Fibroblast of skin of left quadriceps (primary cell): Measurements from ENCODE around the gene MAST2.
"Not testable (repeated sequence)": the region's sequence is repeated elsewhere in the genome, so short reads cannot be mapped to it uniquely, and the experiment has no call there.

Experiments used
- DNase-seq, 2 experiments: peaks; one replicate each; pipeline ENCODE4 v3.0.0-alpha.2; 2013; ENCODE audit warnings: low read depth in 2 of 2

MAST2 gene

GRCh38 chr1:45892068-45892785 is 88.8 kb downstream of the MAST2 start:
- DNase-seq: peak; percentile 55 to 56

GRCh38 chr1:45894331-45894730 is 90.9 kb downstream of the MAST2 start:
- no peak for DNase-seq

- no peak for DNase-seq
These were observed 91.5 kb downstream of the MAST2 start for GRCh38 chr1:45894921-45895320.

GRCh38 chr1:45895406-45895805 is 92.0 kb downstream of the MAST2 start:
- no peak for DNase-seq

GRCh38 chr1:45906883-45907282 is 103.5 kb downstream of the MAST2 start:
- no peak for DNase-seq

GRCh38 chr1:45908611-45909140 is 105.3 kb downstream of the MAST2 start:
- DNase-seq: no peak

- no peak for DNase-seq
These were observed 108.2 kb downstream of the MAST2 start for GRCh38 chr1:45911634-45912033.

- DNase-seq: peak; percentile 54 to 57
These were observed 109.8 kb downstream of the MAST2 start for GRCh38 chr1:45913183-45913683.

GRCh38 chr1:45913731-45914501 is 110.5 kb downstream of the MAST2 start:
- no peak for DNase-seq

GRCh38 chr1:45914836-45915235 is 111.4 kb downstream of the MAST2 start:
- DNase-seq: no peak

GRCh38 chr1:45922374-45922773 is 119.0 kb downstream of the MAST2 start:
- DNase-seq: no peak

GRCh38 chr1:45922813-45923212 is 119.4 kb downstream of the MAST2 start:
- DNase-seq: no peak

GRCh38 chr1:45923343-45923742 is 119.9 kb downstream of the MAST2 start:
- DNase-seq: no peak

- no peak for DNase-seq
These were observed 121.3 kb downstream of the MAST2 start for GRCh38 chr1:45924736-45925135.

- DNase-seq: no peak
These were observed 122.4 kb downstream of the MAST2 start for GRCh38 chr1:45925728-45926287.

GRCh38 chr1:45926330-45926729 is 122.9 kb downstream of the MAST2 start:
- no peak for DNase-seq

GRCh38 chr1:45927231-45927915 is 124.0 kb downstream of the MAST2 start:
- not testable (repeated sequence) for DNase-seq

GRCh38 chr1:45928486-45929205 is 125.2 kb downstream of the MAST2 start:
- no peak for DNase-seq

- DNase-seq: peak; percentile 40 to 48
These were observed 125.9 kb downstream of the MAST2 start for GRCh38 chr1:45929257-45929687.

GRCh38 chr1:45930258-45931150 is 127.1 kb downstream of the MAST2 start:
- DNase-seq: no peak
